Hippocampal formation (tissue), 2 donors: ENCODE measurements around the gene PHACTR1.

Experiments
- DNase-seq, 2 donors: peaks; one replicate each; lab custom pipeline; 2025; lab: John Stamatoyannopoulos, UW

PHACTR1 gene

GRCh38 chr6:12992770-12993169, 276.2 kb downstream of the PHACTR1 start:
- DNase-seq, result no peak

- DNase-seq, result no peak
Observed at GRCh38 chr6:12993283-12993898, 276.8 kb downstream of the PHACTR1 start.

GRCh38 chr6:12995419-12995818, 278.9 kb downstream of the PHACTR1 start:
- DNase-seq, result no peak

GRCh38 chr6:13000537-13000936, 284.0 kb downstream of the PHACTR1 start:
- DNase-seq, result no peak

- DNase-seq, result no peak
Observed at GRCh38 chr6:13001927-13002326, 285.4 kb downstream of the PHACTR1 start.

- no peak for DNase-seq
Observed at GRCh38 chr6:13004601-13005000, 288.0 kb downstream of the PHACTR1 start.

GRCh38 chr6:13005994-13006393, 289.4 kb downstream of the PHACTR1 start:
- DNase-seq, result no peak

- no peak for DNase-seq
Observed at GRCh38 chr6:13006578-13007300, 290.2 kb downstream of the PHACTR1 start.

- DNase-seq, result no peak
Observed at GRCh38 chr6:13007744-13008143, 291.2 kb downstream of the PHACTR1 start.

GRCh38 chr6:13009031-13009430, 292.5 kb downstream of the PHACTR1 start:
- DNase-seq, result no peak

GRCh38 chr6:13009461-13009860, 292.9 kb downstream of the PHACTR1 start:
- no peak for DNase-seq

GRCh38 chr6:13011612-13012146, 295.1 kb downstream of the PHACTR1 start:
- no peak for DNase-seq

GRCh38 chr6:13012296-13012695, 295.7 kb downstream of the PHACTR1 start:
- DNase-seq, result no peak

- DNase-seq, result peak in 1 of 2 donors; percentile 9
Observed at GRCh38 chr6:13012977-13013680, 296.6 kb downstream of the PHACTR1 start.

- peak in 1 of 2 donors; percentile 23 for DNase-seq
Observed at GRCh38 chr6:13013681-13014503, 297.3 kb downstream of the PHACTR1 start.

GRCh38 chr6:13014504-13015378, 298.2 kb downstream of the PHACTR1 start:
- DNase-seq, result no peak

- DNase-seq, result no peak
Observed at GRCh38 chr6:13015379-13015681, 298.8 kb downstream of the PHACTR1 start.

GRCh38 chr6:13024616-13025015, 308.0 kb downstream of the PHACTR1 start:
- no peak for DNase-seq

- no peak for DNase-seq
Observed at GRCh38 chr6:13025893-13026499, 309.4 kb downstream of the PHACTR1 start.

GRCh38 chr6:13026557-13026956, 310.0 kb downstream of the PHACTR1 start:
- no peak for DNase-seq

GRCh38 chr6:13027207-13027606, 310.6 kb downstream of the PHACTR1 start:
- no peak for DNase-seq
